ENCODE data around the gene MEAF6.

DNA sequence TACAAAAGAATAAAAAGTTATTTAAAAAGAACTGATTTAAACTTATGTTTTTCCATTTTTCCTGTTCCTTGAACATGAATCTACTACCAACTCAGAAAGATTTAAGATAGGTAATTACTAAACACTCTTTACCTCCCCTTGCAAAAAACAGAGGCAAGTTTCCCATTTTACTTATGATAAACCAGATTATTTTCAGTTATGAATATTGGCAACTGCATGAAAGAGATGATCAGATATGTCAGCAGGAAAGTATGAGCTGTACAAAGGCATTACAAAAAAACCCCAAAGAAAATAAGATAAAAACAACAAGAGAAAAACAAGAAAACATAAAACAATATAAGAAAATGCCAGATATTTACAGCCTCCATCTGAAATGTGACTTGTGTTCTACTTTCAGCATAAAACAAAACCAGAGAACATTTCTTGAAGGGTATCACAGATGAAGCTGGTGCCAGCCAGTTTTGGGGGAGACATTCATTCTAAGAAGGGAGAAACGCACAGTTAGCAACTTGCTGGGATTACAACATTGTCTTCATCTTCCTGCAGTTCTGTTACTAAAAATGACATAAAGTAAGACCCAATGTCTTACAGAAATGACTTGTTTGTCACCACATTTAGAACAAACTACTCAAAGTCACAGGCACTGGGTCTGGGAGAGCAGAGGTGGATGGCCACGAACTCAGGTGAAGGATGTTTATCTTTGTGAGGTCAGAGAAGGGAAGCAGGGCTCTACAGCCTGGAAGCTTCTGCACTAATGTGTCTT lies 21.0 kb downstream of the MEAF6 start:
- no peak for TF ChIP-seq CTCF (IDR thresholded peaks at IDR 0.05)
- TF ChIP-seq EP300 (IDR thresholded peaks at IDR 0.05), result no peak
- TF ChIP-seq POLR2A (IDR thresholded peaks at IDR 0.05), result no peak

All from suprapubic skin (tissue), 3 donors.